GM19438 (cell line): ENCODE results near the gene PLXNA3.

Experiments
- ATAC-seq: cut with Tn5 transposase; IDR thresholded peaks from one replicate; pipeline ENCODE4 v1.9.1; 2021; ENCODE audit warnings: low read depth; ENCODE audit not compliant: unreplicated experiment

Gene PLXNA3

GRCh38 chrX:154525606-154526490, 67.8 kb downstream of the PLXNA3 start:
- ATAC-seq: no peak

- ATAC-seq: peak; percentile 86
These were observed 69.0 kb downstream of the PLXNA3 start for GRCh38 chrX:154526901-154527675.
